Measurements from ENCODE around the gene POU4F3. TPM values are rescaled to one million over a fixed set of nuclear protein-coding genes. Genes with fewer than 3 reads are reported as not detected.

POU4F3 gene
- total and polyA plus RNA-seq, 2 of the 4 experiments (the other 2 are of a cell fraction): 0.02 TPM; not detected in 1

GRCh38 chr5:146368137-146368536, 29.5 kb downstream of the POU4F3 start:
- POLR2A ChIA-PET (ENCODE audit: unreplicated experiment): no interaction called here
- ATAC-seq (ENCODE audit: low read depth): no peak
- Histone ChIP-seq H4K91ac (ENCODE audit: insufficient read depth, low read depth, low read length) (no peak overlapping the region), H3K27ac (ENCODE audit: insufficient read depth, low read length) (no peak overlapping the region), H3K4me3 (ENCODE audit: insufficient read depth, low read depth, low read length) (no peak overlapping the region), H3K4ac (ENCODE audit: low read depth, low read length) (no peak overlapping the region), H3K4me2 (ENCODE audit: low read depth, low read length) (no peak overlapping the region), H3K4me1 (ENCODE audit: control insufficient read depth, insufficient read depth, low read length) (no peaks in the 10 kb centered on the region), H3K36me3 (ENCODE audit: control insufficient read depth, insufficient read depth, low read length) (no peaks in the 10 kb centered on the region), H4K8ac (ENCODE audit: low read depth in 2 of 2, low read length in 2 of 2) (no peak overlapping the region), H3K56ac (ENCODE audit: extremely low read depth, insufficient read depth, low read length) (no peak overlapping the region), H3K14ac (replicated peaks; ENCODE audit: low read depth, low read length) (no peak overlapping the region), H2AFZ (replicated peaks; ENCODE audit: low read length, poor library complexity) (no peak overlapping the region), H2BK120ac (ENCODE audit: low read depth, low read length) (no peak overlapping the region), H4K20me1 (ENCODE audit: insufficient read depth, low read length) (no peaks in the 10 kb centered on the region), H3K79me1 (ENCODE audit: low read depth in 1 of 2, low read length in 2 of 2) (no peaks in the 10 kb centered on the region), H2BK5ac (ENCODE audit: low read depth, low read length, poor library complexity, severe bottlenecking) (no peak overlapping the region), H3K9me1 (ENCODE audit: insufficient read depth, low read length) (no peaks in the 10 kb centered on the region), H3K18ac (ENCODE audit: low read depth, low read length) (no peak overlapping the region), H3K9me3 (ENCODE audit: control insufficient read depth, insufficient read depth, low read length) (no peaks in the 10 kb centered on the region), H3K23ac (ENCODE audit: low read depth, low read length) (no peak overlapping the region), H2BK15ac (ENCODE audit: low read depth, low read length) (no peak overlapping the region), H3K9ac (ENCODE audit: low read depth, low read length) (no peak overlapping the region), H2BK20ac (ENCODE audit: low read depth, low read length) (no peak overlapping the region), H3K27me3 (ENCODE audit: control insufficient read depth, insufficient read depth, low read length) (peaks cover 2% of the 10 kb centered on the region), H4K5ac (ENCODE audit: low read depth, low read length) (no peak overlapping the region), H2AK5ac (ENCODE audit: low read depth, low read length) (no peak overlapping the region), H2AK9ac (replicated peaks; ENCODE audit: low read depth, low read length, poor library complexity) (no peak overlapping the region)
- DNase-seq: no peak
- intact Hi-C loops (cut with micrococcal nuclease) (no loop called here), dilution Hi-C loops (cut with HindIII; ENCODE audit: low sequenced_read_pairs, unreplicated experiment) (no loop called here), in situ Hi-C loops (cut with MboI; ENCODE audit: low sequenced_read_pairs) (no loop called here)
- BruUV-seq (replicated peaks): no TSS peak
- CTCF ChIA-PET: no interaction called here
- WGBS, 2 experiments (ENCODE audit: extremely low coverage in 2 of 2, insufficient read length in 1 of 2): no CpG with 5 or more reads among the region's 2 CpGs
- no peak for TF ChIP-seq NFE2L2 (IDR thresholded peaks at IDR 0.05; ENCODE audit: low read depth, low read length)
- TF ChIP-seq SMC3 (IDR thresholded peaks at IDR 0.05; ENCODE audit: low read depth, low read length): no peak
- TF ChIP-seq CHD1 (IDR thresholded peaks at IDR 0.05; ENCODE audit: low read depth, low read length): no peak
- TF ChIP-seq BHLHE40 (IDR thresholded peaks at IDR 0.05; ENCODE audit: low read depth, low read length): no peak
- TF ChIP-seq ELK1 (IDR thresholded peaks at IDR 0.05; ENCODE audit: borderline replicate concordance, low read depth, low read length): no peak
- TF ChIP-seq MAZ (IDR thresholded peaks at IDR 0.05; ENCODE audit: borderline replicate concordance, low read depth, low read length): no peak
- no peak for TF ChIP-seq CEBPB (IDR thresholded peaks at IDR 0.05; ENCODE audit: low read depth, low read length)

All from IMR-90 (cell line).